ENCODE measurements around the gene SLC2A2.

- TF ChIP-seq, protein P1, sequence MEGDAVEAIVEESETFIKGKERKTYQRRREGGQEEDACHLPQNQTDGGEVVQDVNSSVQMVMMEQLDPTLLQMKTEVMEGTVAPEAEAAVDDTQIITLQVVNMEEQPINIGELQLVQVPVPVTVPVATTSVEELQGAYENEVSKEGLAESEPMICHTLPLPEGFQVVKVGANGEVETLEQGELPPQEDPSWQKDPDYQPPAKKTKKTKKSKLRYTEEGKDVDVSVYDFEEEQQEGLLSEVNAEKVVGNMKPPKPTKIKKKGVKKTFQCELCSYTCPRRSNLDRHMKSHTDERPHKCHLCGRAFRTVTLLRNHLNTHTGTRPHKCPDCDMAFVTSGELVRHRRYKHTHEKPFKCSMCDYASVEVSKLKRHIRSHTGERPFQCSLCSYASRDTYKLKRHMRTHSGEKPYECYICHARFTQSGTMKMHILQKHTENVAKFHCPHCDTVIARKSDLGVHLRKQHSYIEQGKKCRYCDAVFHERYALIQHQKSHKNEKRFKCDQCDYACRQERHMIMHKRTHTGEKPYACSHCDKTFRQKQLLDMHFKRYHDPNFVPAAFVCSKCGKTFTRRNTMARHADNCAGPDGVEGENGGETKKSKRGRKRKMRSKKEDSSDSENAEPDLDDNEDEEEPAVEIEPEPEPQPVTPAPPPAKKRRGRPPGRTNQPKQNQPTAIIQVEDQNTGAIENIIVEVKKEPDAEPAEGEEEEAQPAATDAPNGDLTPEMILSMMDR (IDR thresholded peaks at IDR 0.05), result no peak
- TF ChIP-seq POLR2A (IDR thresholded peaks at IDR 0.05), result no peak
These were observed 28.3 kb downstream of the SLC2A2 start for GRCh38 chr3:170997961-170998913.
